HCT116 (cell line): Measurements from ENCODE around the gene ANXA8.
"Not testable (repeated sequence)": the region's sequence is repeated elsewhere in the genome, so short reads cannot be mapped to it uniquely, and the experiment has no call there.

Source experiments
- CTCF ChIP-seq, 3 experiments: fragments of 200-600 bp in 1 of 3; sonication (generic) in 1 of 3; IDR thresholded peaks in 2 of 3; conservative IDR thresholded peaks in 1 of 3; 2 replicates each; pipeline ENCODE4 v1.5.1; 2012 to 2017; ENCODE audit warnings: low read depth in 2 of 3, low read length in 2 of 3, antibody characterized with exemption in 1 of 3, borderline replicate concordance in 1 of 3, control low read depth in 1 of 3, mild to moderate bottlenecking in 1 of 3, mixed read lengths in 1 of 3, mixed run types in 1 of 3, moderate library complexity in 1 of 3; ENCODE audit not compliant: insufficient read depth in 1 of 3
- ELF1 ChIP-seq: IDR thresholded peaks from 2 replicates; pipeline ENCODE4 v1.6.1; 2012; ENCODE audit warnings: low read depth, borderline replicate concordance
- EZH2 ChIP-seq: fragments of 200-600 bp; sonication (generic); IDR thresholded peaks from 2 replicates; pipeline ENCODE4 v1.6.1; 2017; ENCODE audit warnings: antibody characterized with exemption, mixed run types
- JUND ChIP-seq: IDR thresholded peaks from 2 replicates; pipeline ENCODE4 v1.6.1; 2012
- POLR2A ChIP-seq: IDR thresholded peaks from 2 replicates; pipeline ENCODE4 v1.7.0; 2011; ENCODE audit warnings: borderline replicate concordance; ENCODE audit not compliant: insufficient read depth, insufficient read length; ENCODE audit errors: extremely low read depth

- not testable (repeated sequence) for TF ChIP-seq POLR2A; JUND; ELF1; CTCF (IDR thresholded peaks at IDR 0.05 in 2 of 3, conservative IDR thresholded peaks at IDR 0.05 in 1 of 3; ENCODE audit: borderline replicate concordance in 1 of 3, insufficient read depth in 1 of 3, low read depth in 2 of 3, low read length in 2 of 3); EZH2
Observed at GRCh38 chr10:47481182-47481766, 2.6 kb downstream of the ANXA8 start.
